Tibial nerve (tissue), 4 donors: ENCODE data around the gene MLX.

ENCODE experiments used
- CTCF ChIP-seq, 5 experiments: fragments of 200-600 bp in 3 of 5; fragments of 450-650 bp in 2 of 5; sonication (generic) in 3 of 5; IDR thresholded peaks; one replicate each; pipeline ENCODE4 v1.5.1; 2016 to 2019; ENCODE audit warnings: antibody characterized with exemption in 5 of 5, mild to moderate bottlenecking in 3 of 5, moderate library complexity in 2 of 5
- EP300 ChIP-seq, 2 donors: sonication (generic); formaldehyde crosslinking; IDR thresholded peaks; one replicate each; pipeline ENCODE4 v1.6.1; 2017; ENCODE audit warnings: antibody characterized with exemption in 2 of 2, mild to moderate bottlenecking in 1 of 2

- TF ChIP-seq CTCF (IDR thresholded peaks at IDR 0.05): no peak
- TF ChIP-seq EP300 (IDR thresholded peaks at IDR 0.05): no peak
Observed at GRCh38 chr17:42547001-42547461, 19.9 kb upstream of the MLX start.
